SJSA1 (cell line): ENCODE data around the gene NUDCD3. TPM values are rescaled to one million over a fixed set of nuclear protein-coding genes. Genes with fewer than 3 reads are reported as not detected.

Source experiments
- DNase-seq, 2 experiments: peaks; one replicate each; pipeline ENCODE4 v3.0.0-alpha.2; 2015 to 2020; ENCODE audit warnings: low spot score in 2 of 2, low read depth in 1 of 2
- H3K27ac ChIP-seq: fragments of 250-450 bp; sonication (Bioruptor Pico); 2 replicates; pipeline ENCODE4 v1.5.1; 2020; ENCODE audit warnings: mild to moderate bottlenecking, moderate library complexity
- H3K27me3 ChIP-seq: fragments of 250-450 bp; sonication (Bioruptor Pico); replicated peaks from 2 replicates; pipeline ENCODE4 v1.5.1; 2020; ENCODE audit warnings: mild to moderate bottlenecking, moderate library complexity
- H3K36me3 ChIP-seq: fragments of 250-450 bp; sonication (Bioruptor Pico); 2 replicates; pipeline ENCODE4 v1.5.1; 2020; ENCODE audit warnings: mild to moderate bottlenecking
- H3K4me1 ChIP-seq: fragments of 250-450 bp; sonication (Bioruptor Pico); replicated peaks from 2 replicates; pipeline ENCODE4 v1.6.1; 2021; ENCODE audit warnings: mild to moderate bottlenecking
- H3K4me3 ChIP-seq: fragments of 250-450 bp; sonication (Bioruptor Pico); 2 replicates; pipeline ENCODE4 v1.5.1; 2020; ENCODE audit warnings: mild to moderate bottlenecking
- H3K9me3 ChIP-seq: fragments of 250-450 bp; sonication (Bioruptor Pico); replicated peaks from 2 replicates; pipeline ENCODE4 v1.5.1; 2020; ENCODE audit warnings: mild to moderate bottlenecking
- total RNA-seq: library from RNA; depleted of rRNA; stranded (reverse); fragments of >200 nt; shearing (Covaris generic); gene quantifications from 2 replicates; pipeline ENCODE4 v1.2.3, GENCODE V29; 2014

NUDCD3 gene
- total RNA-seq, 1 experiment from 2014 or later: 34.4 TPM

DNA sequence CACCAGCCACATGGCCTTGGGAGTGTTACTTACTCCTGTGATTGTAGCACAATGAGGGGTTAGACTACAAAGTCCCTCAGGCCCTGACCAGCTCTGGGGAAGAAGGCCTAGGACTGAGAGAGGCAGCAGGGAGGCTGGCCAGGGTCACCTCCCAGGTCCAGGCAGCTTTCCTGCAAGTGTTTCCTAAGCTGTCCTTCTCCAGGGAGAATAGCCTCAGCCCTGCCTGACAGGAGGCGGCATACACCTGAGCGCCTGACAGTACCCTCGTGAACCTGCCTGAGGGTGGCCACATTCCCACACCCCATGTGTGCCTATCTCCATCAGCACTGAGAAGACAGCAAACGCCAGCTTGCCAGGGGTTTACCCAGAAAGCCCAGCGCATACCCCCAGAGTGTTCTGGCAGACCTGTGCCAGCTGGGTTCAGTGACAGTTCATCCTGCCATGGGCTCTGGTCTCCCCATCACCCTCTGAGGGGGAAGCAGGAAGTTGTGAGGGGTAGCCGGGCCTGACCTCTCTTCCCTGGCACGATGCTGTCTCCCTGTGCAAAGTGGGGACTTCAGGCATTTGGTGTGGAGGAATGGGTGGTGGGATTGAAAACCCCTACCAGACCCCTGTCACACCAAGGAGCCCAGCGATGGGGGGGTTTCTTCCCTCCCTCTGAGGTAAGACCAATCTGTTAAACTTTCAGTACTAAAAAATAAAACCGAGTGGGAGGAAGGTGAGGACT, 108.8 kb downstream of the NUDCD3 start:
- H3K27me3 ChIP-seq: no peaks in the 10 kb centered on the region
- H3K27ac ChIP-seq: no peak overlapping the region; the same call in 1 of the 2 replicates
- no peak overlapping the region for H3K4me3 ChIP-seq
- peak in 1 of 2 experiments; percentile 36 for DNase-seq
- H3K4me1 ChIP-seq: peaks cover 78% of the 10 kb centered on the region
- H3K9me3 ChIP-seq: no peaks in the 10 kb centered on the region
- peaks cover 28% of the 10 kb centered on the region for H3K36me3 ChIP-seq

GRCh38 chr7:44380831-44381493, 109.5 kb downstream of the NUDCD3 start:
- H3K9me3 ChIP-seq: no peaks in the 10 kb centered on the region
- no peak for DNase-seq
- no peak overlapping the region for H3K27ac ChIP-seq
- H3K27me3 ChIP-seq: no peaks in the 10 kb centered on the region
- peaks cover 71% of the 10 kb centered on the region for H3K4me1 ChIP-seq
- peaks cover 21% of the 10 kb centered on the region for H3K36me3 ChIP-seq
- H3K4me3 ChIP-seq: no peak overlapping the region

DNA sequence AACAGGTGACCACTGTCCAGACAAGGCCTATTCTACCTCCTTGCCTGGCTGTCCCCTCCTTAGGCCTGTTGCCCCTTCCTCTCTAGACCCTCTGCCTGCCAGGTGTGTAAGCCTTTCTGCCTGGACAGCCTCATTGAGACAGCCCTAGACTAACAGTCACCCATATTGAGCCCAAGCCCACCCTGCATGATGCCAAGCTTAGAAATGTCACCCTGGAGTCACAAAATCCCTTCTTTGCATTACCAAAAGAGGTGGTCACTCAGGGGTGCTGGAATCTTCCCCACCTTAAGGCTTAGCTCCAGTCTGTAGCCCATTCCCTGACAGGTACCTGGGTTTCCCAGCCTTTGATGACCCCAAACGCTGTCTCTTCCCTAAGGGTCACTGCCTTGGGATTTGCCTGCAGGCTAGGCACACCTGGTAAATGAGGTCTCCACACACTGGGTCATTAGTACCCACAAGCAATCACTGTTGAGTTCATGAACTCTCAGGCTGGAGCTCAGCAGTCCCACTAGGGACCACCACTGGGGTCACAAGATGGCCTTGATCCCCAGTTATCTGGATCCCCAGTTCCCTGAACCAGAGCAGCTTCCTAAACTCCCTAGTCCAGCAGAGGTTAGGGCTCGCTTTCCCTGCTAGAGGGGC, 110.1 kb downstream of the NUDCD3 start:
- DNase-seq: no peak
- H3K4me1 ChIP-seq: peaks cover 69% of the 10 kb centered on the region
- peaks cover 15% of the 10 kb centered on the region for H3K36me3 ChIP-seq
- H3K27me3 ChIP-seq: no peaks in the 10 kb centered on the region
- no peaks in the 10 kb centered on the region for H3K9me3 ChIP-seq
- H3K4me3 ChIP-seq: no peak overlapping the region
- H3K27ac ChIP-seq: peak overlapping the region; percentile 75

- Histone ChIP-seq H3K4me3 (no peak overlapping the region), H3K27ac (peak overlapping the region; percentile 75), H3K4me1 (peaks cover 64% of the 10 kb centered on the region), H3K27me3 (no peaks in the 10 kb centered on the region), H3K9me3 (no peaks in the 10 kb centered on the region), H3K36me3 (peaks cover 8% of the 10 kb centered on the region; the same call in 1 of the 2 replicates)
- peak; percentile 16 to 42 for DNase-seq
Measured at GRCh38 chr7:44379366-44380188, 110.9 kb downstream of the NUDCD3 start.

DNA sequence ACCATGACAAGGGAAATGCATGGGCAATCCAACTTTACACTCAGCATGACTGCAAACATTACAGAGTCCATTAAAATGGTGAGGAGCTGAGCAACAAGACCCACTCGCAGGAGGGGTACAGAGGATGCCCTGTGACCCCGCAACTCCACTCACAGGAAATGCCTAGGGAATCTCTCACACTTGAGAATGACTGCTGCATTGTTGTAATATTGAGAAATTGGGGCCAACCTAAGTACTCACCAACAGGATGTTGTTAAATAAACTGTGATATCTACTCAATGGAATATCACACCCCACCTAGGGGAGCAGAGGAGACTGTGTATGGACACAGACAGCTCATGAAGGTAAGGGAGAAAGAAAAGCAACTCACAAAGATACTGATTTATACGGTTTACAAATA, 111.7 kb downstream of the NUDCD3 start:
- Histone ChIP-seq H3K4me3 (no peak overlapping the region), H3K4me1 (peaks cover 56% of the 10 kb centered on the region), H3K9me3 (no peaks in the 10 kb centered on the region), H3K36me3 (0 out of 2 replicates have a peak, but pooled peaks cover 7% of the 10 kb centered on the region), H3K27me3 (no peaks in the 10 kb centered on the region), H3K27ac (peak overlapping the region; percentile 75)
- peak; percentile 69 to 74 for DNase-seq

DNA sequence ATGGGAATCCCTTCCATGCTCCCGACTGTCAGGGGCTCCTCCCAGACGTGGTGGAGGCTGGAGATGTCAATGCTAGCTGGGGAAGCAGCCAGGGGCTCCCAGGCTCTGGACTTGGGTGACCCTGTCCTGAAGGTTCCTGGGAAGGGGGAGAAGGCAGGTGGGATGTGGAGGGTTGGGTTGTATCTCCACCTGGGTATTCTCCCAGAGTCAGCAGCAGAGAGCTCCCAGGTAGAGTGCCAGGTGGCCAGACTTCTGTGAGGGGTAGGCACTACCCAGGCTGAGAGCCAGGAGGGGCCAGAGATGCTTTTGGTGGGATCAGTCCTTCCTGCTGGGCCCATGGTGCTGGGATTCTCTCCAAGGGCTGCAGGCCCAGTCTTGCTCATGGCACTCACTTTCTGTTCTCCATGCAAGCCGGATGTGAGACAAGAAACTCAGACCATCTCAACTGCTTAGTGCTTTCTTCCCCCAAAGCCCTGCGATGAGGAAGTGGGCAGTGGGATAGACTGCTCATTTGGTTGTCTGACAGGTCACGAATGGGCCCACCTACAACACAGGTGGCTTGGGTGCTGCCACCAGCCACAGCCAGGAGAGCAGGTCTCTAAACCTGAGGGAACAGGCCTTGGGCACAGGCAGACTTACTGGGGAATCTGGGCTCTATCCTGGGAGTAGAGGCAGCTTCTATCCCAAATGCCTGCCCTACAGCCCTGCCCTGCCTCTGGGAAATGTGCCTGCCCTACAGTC, 112.6 kb downstream of the NUDCD3 start:
- Histone ChIP-seq H3K36me3 (0 out of 2 replicates have a peak, but pooled peaks cover 7% of the 10 kb centered on the region), H3K27ac (peak overlapping the region; percentile 75), H3K4me1 (peaks cover 47% of the 10 kb centered on the region), H3K27me3 (no peaks in the 10 kb centered on the region), H3K9me3 (no peaks in the 10 kb centered on the region), H3K4me3 (no peak overlapping the region)
- DNase-seq: no peak

DNA sequence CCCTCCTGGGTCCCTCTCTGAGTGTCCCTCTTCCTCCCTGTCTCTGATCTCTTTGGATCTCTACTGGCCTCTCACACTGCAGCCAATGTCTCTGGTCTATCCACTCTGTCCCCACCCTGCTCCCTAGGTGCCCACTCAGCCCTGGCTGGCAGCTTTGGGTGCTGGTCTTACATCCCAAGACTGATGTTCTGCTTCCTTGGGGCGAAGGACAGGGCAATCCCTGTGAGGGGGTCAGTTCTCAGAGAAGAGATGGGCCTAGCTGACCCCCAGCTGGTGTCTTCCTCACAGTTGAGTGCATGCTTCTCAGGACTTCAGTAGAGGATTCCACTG, 113.4 kb downstream of the NUDCD3 start:
- Histone ChIP-seq H3K27ac (no peak overlapping the region), H3K4me3 (no peak overlapping the region), H3K4me1 (peaks cover 40% of the 10 kb centered on the region), H3K27me3 (no peaks in the 10 kb centered on the region), H3K36me3 (0 out of 2 replicates have a peak, but pooled peaks cover 7% of the 10 kb centered on the region), H3K9me3 (no peaks in the 10 kb centered on the region)
- no peak for DNase-seq

- Histone ChIP-seq H3K27ac (no peak overlapping the region), H3K36me3 (0 out of 2 replicates have a peak, but pooled peaks cover 7% of the 10 kb centered on the region), H3K4me1 (peaks cover 40% of the 10 kb centered on the region), H3K4me3 (no peak overlapping the region), H3K9me3 (no peaks in the 10 kb centered on the region), H3K27me3 (no peaks in the 10 kb centered on the region)
- no peak for DNase-seq
Measured at GRCh38 chr7:44376429-44377133, 113.9 kb downstream of the NUDCD3 start.

- no peaks in the 10 kb centered on the region for H3K27me3 ChIP-seq
- peaks cover 35% of the 10 kb centered on the region for H3K4me1 ChIP-seq
- H3K36me3 ChIP-seq: 0 out of 2 replicates have a peak, but pooled peaks cover under 1% of the 10 kb centered on the region
- DNase-seq: no peak
- no peak overlapping the region for H3K4me3 ChIP-seq
- no peaks in the 10 kb centered on the region for H3K9me3 ChIP-seq
- H3K27ac ChIP-seq: no peak overlapping the region
Measured at GRCh38 chr7:44375926-44376342, 114.5 kb downstream of the NUDCD3 start.

DNA sequence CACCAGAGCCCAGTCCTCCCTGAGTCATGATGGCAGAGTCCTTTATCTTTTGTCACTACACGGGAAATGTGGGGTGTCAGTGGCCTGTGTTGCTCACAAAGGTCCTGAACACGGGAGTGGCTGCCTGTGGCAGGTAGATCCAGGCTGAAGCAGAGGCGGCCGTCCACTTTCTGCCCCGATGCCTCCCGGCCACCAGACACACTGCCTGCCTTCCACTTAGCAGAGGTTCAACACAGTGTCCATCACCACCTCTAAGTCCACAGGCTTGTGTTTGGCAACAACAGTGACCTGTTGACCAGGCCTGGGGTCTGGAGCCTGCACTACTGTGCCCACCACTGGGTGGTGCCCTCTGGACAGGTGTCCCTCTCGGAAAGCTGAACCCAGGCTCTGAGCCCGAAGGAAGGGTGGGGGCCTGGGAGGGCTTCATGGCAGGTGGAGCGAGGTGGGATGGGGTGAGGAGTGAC, 115.2 kb downstream of the NUDCD3 start:
- H3K9me3 ChIP-seq: no peaks in the 10 kb centered on the region
- no peaks in the 10 kb centered on the region for H3K36me3 ChIP-seq
- H3K27me3 ChIP-seq: no peaks in the 10 kb centered on the region
- no peak for DNase-seq
- no peak overlapping the region for H3K4me3 ChIP-seq
- no peak overlapping the region for H3K27ac ChIP-seq
- H3K4me1 ChIP-seq: peaks cover 28% of the 10 kb centered on the region

GRCh38 chr7:44374007-44374763, 116.3 kb downstream of the NUDCD3 start:
- no peak overlapping the region for H3K4me3 ChIP-seq
- H3K4me1 ChIP-seq: peaks cover 20% of the 10 kb centered on the region
- peak in 1 of 2 experiments; percentile 36 for DNase-seq
- no peak overlapping the region for H3K27ac ChIP-seq
- no peaks in the 10 kb centered on the region for H3K27me3 ChIP-seq
- no peaks in the 10 kb centered on the region for H3K9me3 ChIP-seq
- H3K36me3 ChIP-seq: no peaks in the 10 kb centered on the region

GRCh38 chr7:44373418-44373740, 117.1 kb downstream of the NUDCD3 start:
- no peak overlapping the region for H3K4me3 ChIP-seq
- H3K27me3 ChIP-seq: no peaks in the 10 kb centered on the region
- H3K27ac ChIP-seq: no peak overlapping the region
- no peaks in the 10 kb centered on the region for H3K9me3 ChIP-seq
- peaks cover 20% of the 10 kb centered on the region for H3K4me1 ChIP-seq
- no peaks in the 10 kb centered on the region for H3K36me3 ChIP-seq
- DNase-seq: no peak
